Endothelial cell of hepatic sinusoid (primary cell): ENCODE results near the gene WASHC3.
"Not testable (repeated sequence)": the region's sequence is repeated elsewhere in the genome, so short reads cannot be mapped to it uniquely, and the experiment has no call there.

ENCODE experiments used
- in situ Hi-C: cut with HindIII; loops from 2 replicates; pipeline ENCODE4 v1.10.0; 2017; ENCODE audit warnings: low sequenced_read_pairs

The WASHC3 gene

DNA sequence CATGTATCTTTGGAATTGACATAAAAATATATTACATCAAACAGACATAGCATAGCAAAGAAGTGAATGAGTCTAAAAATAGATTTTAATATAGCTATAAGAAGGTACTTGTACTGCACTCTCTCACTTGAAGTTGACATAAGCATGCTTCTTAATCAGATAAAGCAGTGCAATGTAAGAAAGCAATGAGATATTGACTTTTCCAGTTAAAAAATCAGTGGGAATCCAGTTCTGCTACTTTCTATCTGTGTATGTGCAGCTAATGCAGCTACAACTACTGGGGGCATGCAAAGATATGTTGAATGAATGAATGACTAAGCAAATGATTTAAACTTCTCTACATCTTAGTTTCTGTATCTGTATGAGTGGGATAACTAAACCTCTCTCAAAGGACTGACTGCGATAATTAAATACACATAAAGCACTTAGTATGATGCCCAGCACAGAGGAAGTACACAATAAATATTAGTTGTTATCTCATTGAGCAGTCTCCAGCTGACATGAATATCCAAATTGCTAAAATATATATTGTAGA is 10.3 kb downstream of the WASHC3 start:
- in situ Hi-C loops = no loop called here

DNA sequence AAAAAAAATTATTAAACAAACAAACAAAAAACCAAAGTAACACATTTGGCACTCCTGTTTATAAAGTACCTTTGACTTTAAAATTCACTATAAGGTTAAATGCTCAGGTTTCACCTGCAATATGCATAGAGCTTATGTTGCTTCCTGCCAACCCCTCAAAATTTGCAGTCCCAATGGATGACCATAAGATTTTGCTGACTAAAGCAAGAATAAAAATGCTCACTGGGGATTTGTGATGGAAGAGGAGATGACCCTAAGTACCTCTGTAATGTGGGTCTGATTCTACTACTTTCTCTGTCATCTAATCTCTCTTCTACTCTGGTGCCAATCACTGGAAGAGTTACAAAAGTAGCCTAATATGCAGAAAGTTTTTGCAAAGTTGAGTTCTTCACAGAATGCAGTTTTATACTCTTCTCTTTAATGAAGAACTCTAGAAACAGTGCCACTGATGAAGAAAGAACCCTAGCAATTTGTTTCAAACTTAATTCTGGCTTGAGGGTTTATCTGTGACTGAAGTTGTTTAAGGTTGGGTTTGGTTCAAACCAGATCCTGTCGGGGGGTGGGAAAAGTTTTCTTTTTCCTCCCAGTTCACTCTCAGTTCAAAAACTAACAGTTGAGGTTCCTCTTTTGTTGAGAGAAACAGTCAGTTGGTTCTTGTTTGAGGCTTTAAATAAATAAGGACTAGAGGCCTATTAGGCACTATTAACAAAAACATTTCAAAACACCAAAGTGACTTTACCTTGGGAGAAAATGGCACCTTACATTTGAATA is 10.9 kb downstream of the WASHC3 start:
- in situ Hi-C loops = no loop called here

DNA sequence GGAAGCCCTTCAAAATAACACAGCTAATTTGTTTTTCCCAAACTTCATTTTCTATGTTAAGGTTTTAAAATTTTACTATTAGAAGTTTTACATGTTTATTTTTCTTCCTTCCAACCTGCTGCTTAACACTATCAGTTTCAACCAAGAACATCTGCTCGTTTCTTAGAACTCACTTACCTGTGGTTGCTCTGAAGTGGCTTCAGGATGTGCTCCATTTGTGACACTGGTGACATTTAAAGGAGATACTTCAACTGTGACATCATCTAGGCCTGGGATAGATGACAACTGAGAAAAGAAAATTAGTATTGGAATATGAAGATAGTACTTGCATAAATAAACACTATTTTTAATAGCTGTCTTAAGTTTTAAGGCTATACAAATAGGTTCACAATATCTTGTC is 17.9 kb downstream of the WASHC3 start:
- in situ Hi-C loops = no loop called here

DNA sequence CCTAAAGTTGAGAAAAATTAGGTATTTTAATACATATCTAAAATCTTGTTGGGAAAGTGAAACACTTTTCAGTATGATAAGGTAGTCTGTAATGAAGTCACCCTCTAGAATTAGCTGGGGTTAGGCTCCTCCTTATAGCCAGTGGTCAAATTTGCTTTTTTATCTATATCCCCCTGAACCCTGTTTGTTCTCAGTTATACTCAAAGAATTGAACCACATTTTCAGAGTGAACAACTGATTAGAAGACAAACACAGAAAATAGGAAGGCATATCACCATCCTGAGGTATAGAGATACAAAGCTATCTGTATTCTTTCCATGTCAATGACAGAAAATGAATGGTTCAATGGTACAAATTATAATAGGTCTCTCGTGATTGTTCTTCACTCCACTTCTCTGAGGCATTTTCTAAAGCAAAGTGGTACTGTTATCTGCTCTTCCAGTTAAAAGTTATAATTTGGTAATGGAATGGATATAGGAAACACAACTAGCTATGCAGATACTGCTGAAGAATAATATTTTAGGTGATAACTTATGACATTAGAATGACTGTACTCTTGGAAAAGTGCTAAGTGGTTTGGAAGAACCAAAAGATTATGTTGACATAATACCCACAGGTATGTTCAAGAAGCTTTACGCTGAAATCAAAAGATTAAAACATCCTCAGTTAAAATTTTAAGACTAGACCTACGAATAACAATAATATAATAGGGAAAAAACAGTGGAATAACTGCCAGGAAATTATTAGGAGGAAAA is 27.6 kb downstream of the WASHC3 start:
- in situ Hi-C loops = no loop called here

DNA sequence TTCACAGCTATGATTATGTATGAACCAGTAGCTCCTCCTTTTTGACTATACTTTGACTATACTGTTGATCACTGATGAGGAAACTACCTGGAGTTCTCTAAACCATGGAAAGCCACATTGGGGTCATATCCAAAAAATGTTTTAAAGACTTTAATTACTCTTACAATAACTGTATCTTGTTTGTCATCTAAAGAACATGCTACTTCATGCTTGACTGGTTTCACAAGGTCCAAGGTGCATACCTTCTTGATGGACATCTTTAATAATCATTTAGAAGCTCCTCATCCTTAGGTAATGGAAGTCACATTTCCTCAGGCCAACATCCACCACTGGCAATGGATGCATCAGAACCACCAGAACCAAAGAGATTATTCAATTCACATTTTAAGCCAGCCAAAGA is 29.9 kb downstream of the WASHC3 start:
- in situ Hi-C loops = no loop called here

DNA sequence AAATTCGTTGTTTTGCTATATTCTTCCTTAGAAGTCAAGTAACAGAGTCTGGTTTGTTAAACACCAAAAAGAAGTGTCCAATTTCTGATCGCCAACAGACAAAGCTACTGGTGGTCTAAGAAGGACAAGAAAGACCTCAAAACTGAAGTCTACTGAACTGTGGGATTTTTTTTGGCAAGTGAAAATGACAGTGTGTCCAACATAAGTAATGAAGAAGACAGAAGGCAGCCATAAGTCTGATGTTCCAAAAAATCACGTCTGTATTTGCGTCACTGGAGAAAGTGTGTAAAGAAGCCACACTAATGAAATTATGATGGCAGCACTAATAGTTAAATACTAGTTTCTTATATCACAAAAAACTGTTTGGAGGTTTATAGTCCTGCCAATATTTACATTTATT is 32.6 kb downstream of the WASHC3 start:
- in situ Hi-C loops = no loop called here

DNA sequence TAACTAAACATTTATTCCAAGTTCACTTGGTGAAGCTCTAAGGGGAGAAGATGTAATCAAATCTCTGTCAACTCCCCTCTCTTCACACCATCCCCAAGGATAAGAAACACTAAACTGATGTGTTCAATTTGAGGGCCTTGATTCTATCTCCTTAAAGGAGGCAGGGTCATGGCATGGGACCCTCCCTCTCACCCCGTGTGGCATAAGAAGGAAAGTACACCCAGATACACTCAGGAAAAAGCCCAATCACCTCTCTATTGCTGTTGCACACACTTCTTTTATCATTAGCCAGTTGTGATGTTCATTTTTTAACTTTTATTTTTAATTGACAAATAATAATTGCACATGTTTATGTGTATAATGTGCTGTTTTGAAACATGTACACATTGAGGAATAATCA is 35.1 kb downstream of the WASHC3 start:
- in situ Hi-C loops = no loop called here

DNA sequence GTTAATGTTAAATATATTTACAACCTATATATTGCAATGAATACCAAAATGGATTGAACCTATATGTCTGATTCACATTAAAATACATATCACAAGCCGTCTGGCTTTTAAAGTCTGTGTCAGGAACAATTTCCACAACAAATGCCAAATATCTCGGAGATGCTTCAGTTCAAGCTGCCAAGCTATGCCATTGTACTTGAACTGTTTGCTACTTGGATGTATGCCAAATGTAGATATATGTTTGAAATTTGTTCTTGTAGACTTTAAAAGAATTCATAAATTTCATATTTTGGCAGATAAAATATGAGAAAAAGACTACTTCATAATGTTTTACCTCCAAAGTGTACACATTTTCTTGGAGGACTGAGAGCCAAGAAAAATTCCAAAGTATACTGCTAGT is 37.0 kb downstream of the WASHC3 start:
- in situ Hi-C loops = no loop called here

DNA sequence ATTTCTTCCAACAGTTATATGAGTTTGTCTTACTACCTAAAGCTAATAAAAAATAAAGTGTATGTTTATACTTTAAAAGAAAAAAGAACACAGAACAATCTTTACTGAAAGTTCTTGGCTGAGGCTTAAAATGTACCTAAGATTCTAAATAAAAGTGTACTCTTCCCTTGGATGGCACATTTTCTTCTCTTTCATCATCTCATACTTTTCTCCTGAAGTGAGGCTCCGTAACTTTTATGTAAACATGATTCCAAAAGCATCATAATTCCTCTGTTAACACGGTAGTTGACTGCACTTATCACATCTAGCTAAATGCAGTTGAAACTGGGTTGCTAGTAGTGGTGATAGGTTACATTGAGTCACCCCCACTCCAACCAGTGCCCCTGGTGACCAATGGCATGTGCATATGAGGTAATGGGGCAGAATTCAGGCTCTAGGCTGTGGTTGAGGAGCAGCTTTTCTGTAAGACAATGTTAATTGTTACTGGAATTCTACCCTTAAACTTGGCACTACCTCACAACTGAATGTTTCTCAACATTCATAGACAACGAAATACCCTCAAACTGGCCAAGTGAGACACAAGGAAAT is 38.4 kb downstream of the WASHC3 start:
- in situ Hi-C loops = no loop called here

DNA sequence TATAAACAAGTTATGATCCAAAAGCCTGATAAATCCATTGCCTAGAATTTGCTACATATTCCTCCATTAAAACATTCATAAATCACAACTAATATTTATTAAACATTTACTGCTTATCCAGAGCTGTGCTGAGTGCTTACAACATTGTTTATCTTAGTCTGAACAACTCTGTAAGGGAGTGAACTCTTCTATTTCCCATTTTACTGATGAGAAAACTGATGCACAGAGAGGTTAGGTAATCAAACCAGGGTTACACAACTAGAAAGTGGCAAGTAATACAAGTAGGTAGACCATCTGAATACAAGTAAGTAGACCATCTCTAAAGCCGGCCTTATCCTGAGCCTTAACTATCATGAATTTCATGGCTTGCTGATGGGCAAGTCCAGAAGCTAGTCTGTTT is 39.5 kb downstream of the WASHC3 start:
- in situ Hi-C loops = no loop called here

DNA sequence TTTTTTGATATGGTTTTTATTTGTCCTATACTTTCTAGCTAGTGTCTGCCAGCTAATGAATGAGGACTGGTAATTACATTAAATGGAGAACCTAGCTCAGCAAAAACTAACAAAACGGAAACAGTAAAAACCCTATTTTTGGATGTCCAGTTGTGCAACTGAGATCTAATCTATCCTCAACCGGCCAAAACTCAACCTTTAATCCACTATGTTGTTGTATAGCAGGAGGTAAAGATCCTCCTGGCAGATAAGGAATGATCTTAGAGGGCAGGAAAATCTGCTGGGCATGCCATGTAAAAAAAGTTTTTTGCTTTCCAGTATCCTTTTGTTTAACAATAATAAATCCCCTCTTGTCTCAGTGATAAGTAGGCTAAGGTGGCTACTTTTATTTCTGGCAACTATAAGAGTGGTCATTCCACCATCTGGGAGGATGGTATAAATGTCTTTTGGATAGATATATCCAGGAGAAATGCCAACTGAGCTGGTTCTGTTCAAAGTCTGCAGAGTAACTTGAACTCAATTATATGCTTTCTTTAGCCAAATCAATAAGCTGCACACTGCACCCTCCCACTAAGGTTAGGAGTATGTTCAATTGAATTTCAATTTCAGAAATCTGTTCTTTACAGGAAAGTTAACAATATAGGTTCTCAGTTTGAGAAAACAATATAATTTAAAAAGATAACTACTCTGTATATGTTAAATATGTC is 40.1 kb downstream of the WASHC3 start:
- in situ Hi-C loops = no loop called here

DNA sequence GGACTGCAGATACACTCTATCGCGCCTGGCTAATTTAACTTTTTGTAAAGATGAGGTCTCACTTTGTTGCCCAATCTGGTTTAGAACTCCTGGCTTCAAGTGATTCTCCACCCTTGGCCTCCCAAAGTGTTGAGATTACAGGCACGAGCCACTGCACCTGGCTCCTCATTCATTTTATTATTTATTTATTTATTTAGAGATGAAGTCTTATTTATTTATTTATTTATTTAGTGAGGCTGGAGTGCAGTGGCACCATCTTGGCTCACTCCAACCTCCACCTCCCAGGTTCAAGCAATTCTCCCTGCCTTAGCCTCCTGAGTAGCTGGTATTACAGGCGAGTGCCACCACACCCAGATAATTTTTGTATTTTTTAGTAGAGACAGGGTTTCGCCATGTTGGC is 43.2 kb downstream of the WASHC3 start:
- in situ Hi-C loops = not testable (repeated sequence)

DNA sequence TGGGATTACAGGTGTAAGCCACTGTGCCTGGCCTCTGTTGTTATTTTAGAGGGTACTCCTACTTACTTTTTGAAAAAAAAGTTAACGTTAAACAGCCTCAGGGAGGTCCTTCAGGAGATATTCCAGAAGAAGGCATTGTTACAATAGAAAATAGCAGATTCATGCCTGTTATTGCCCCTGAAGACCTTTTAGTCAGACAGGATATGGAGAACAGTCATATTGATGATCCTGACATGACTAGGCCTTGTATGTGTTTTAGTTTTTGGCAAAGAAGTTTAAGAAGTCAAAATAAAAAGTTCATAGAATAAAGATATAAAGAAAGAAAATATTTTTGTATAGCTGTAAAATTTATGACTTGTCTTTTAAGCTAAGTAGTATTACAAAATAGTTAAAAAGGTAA is 45.3 kb downstream of the WASHC3 start:
- in situ Hi-C loops = no loop called here

DNA sequence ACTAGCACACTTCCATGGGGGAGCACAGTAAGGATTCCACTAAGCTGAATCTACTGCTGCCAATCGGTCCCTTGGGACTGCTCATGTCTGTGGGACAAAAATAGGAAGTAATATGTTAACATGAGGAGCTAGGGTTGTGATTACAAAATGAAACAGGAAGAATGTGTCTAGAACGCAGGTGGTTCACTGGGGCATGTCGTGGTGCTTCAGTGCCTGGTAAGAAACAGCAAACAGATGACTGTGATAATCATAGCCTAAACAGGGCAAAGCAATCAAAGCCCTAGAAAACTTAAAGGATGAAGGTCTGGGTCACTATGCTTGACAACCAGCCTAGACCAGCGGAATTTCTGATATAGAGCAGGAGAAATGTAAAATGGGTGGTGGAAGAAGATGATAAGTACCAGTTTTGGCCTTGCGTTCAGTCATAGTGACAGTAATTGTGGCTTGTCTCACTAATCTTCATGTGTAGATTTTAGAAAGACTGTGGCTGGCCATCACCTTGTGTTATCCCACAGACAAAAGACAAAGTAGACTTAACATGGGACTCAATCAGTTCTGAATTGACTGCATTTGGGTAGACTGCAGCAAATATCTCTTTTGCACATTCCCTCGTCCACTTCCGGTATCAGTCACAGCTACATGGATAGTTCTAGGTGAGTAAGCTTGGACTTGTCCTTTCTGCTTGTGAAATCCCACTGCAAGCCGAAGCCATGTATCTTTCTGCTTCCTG is 51.4 kb downstream of the WASHC3 start:
- in situ Hi-C loops = no loop called here

DNA sequence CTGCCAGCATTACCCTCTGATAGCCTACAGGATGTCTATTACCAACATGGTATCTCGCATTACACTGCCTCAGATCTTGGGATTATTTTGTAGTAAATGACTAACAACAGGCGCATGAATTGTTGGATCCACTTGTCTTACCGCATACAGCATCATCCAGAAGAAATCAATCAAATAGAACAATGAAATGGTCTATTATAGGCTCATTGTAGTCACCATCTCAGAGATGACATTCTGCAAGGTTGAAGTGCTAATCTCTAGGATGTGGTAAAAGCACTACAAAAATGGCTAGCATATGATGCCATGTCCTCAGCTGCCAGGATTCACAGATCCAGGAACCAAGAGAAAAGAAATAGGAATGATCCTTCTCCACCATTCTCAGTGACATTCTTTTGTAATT is 52.0 kb downstream of the WASHC3 start:
- in situ Hi-C loops = no loop called here

DNA sequence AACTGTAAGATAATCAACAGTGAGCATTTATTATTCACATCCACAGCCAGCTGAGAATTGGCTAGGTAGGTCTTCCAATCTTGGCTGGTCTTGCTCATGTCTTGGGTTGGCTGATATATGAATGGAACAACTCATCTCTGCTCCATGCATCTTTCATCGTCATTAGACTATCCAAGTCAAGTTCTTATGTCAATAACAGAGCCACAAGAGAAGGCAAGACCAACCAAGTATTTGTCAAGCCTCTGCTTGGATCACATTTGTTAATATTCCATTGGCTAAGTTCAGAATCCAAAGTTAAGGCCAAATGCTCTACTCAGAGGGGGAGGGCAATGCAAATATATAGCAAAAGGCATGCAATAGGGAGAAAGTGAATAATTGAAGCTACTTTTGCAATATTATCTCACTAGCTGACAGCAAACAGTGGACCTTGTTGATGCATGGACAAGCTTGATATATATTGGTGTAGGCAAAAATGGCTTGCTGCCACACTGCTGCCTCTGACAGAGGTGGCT is 53.1 kb downstream of the WASHC3 start:
- in situ Hi-C loops = no loop called here

DNA sequence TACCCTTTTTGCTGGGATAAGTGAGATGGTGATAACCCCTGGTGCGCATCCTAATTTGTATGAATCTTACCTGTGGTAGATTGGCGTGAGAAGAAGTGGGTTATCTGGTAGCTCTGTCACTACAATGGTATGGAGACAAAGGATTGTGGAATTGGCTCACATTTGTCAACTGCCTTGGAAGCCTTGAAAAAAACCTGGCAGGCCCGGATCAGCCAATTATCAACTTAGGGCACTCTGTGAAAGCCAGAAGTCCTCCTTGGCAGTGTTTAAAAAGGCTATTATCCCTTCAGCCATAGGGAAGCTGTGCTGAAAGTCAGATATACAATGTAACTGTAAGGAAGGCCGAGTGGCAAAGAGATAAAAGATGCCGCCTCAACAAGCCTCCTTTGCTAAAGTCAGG is 56.5 kb downstream of the WASHC3 start:
- in situ Hi-C loops = no loop called here

DNA sequence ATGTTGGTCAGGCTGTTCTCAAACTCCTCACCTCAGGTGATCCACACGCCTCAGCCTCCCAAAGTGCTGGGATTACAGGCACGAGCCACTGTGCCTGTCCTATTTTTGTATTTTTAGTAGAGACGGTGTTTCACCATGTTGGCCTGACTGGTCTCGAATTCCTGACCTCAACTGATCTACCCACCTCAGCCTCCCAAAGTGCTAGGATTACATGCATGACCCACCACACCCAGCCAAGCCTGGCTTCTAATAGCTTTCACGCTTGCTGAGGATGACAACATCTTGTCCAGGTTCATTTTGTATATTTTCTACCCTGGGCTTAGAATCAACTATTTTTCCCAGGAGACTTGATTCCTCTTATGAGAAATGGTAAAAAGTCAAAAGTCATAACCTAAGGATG is 64.7 kb downstream of the WASHC3 start:
- in situ Hi-C loops = no loop called here

DNA sequence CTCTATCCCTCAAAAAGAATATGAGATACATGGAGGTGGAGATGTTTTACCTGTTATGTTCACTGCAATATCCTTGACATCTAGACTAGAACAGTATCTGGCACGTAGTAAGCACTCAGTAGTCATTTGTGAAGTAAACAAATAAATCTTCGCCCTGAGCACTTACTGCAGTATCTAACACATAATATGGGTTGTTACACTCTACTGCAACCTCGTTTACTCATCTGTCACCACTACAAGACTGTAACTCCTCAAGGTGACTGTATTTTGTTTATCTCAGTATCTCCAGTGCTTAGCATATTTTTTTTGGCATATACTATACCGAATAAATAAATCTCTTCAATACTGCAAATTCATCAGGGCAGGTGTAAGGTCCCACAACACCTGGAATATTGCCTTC is 66.1 kb downstream of the WASHC3 start:
- in situ Hi-C loops = no loop called here

DNA sequence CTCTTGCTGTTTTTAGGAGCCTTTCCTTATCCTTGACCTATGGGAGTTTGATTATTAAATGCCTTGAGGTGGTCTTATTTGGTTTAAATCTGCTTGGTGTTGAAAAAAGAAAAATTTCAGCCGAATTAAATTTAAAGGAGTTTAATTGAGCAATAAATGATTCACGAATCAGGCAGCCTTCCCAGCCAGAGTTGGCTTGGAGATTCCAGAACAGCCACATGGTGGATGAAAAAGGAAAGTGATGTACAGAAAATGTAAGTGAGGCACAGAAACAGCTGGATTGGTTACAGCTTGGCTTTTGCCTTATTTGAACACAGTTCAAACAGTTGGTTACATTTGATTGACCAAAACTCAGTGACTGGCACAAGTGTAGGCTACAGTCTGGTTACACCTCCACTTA is 69.7 kb downstream of the WASHC3 start:
- in situ Hi-C loops = no loop called here
